SK-N-SH (cell line): ENCODE data around the gene HHIPL1. TPM values are rescaled to one million over a fixed set of nuclear protein-coding genes. Genes with fewer than 3 reads are reported as not detected.

Experiments
- CTCF ChIA-PET: fragments of 300-600, 350-600 bp; formaldehyde crosslinking; extraction: SDS; loops from one replicate; lab custom pipeline; 2021; lab: Yijun Ruan, JAX
- POLR2A ChIA-PET: fragments of 350-600 bp; sonication (Branson Sonifier 250); formaldehyde crosslinking; extraction: SDS; loops from one replicate; lab custom pipeline; 2020; ENCODE audit warnings: antibody characterized with exemption, inconsistent platforms; lab: Yijun Ruan, JAX
- DNase-seq: peaks from one replicate; pipeline ENCODE4 v3.0.0; 2012
- H2AFZ ChIP-seq: fragments of 200-600 bp; sonication (generic); 2 replicates; pipeline ENCODE4 v1.8.1; 2016; ENCODE audit warnings: antibody characterized with exemption, mild to moderate bottlenecking, low read depth
- H3F3A ChIP-seq: fragments of 200-600 bp; sonication (generic); replicated peaks from 2 replicates; pipeline ENCODE3; 2016; ENCODE audit warnings: antibody characterized with exemption, mild to moderate bottlenecking; ENCODE audit not compliant: insufficient read depth
- H3K27ac ChIP-seq, 2 experiments: fragments of 200-500 bp in 1 of 2; fragments of 200-600 bp in 1 of 2; sonication (Bioruptor generic) in 1 of 2; sonication (generic), shearing (Covaris generic) in 1 of 2; 2 replicates each; pipeline versions ENCODE4 v1.5.1 to v1.6.1; 2014 to 2016; ENCODE audit warnings: low read depth in 2 of 2, inconsistent platforms in 1 of 2, low read length in 1 of 2, mild to moderate bottlenecking in 1 of 2, mixed read lengths in 1 of 2
- H3K27me3 ChIP-seq: fragments of 200-600 bp; sonication (generic), shearing (Covaris generic); 2 replicates; pipeline ENCODE4 v1.6.1; 2016; ENCODE audit warnings: mixed run types; ENCODE audit not compliant: insufficient read depth
- H3K36me3 ChIP-seq, 2 experiments: fragments of 200-500 bp in 1 of 2; fragments of 200-600 bp in 1 of 2; sonication (Bioruptor generic) in 1 of 2; sonication (generic) in 1 of 2; replicated peaks in 1 of 2; 2 replicates each; pipeline versions ENCODE3 to v1.5.1; 2014 to 2016; ENCODE audit warnings: low read length in 1 of 2, mild to moderate bottlenecking in 1 of 2; ENCODE audit not compliant: insufficient read depth in 2 of 2, control insufficient read depth in 1 of 2
- H3K4me1 ChIP-seq, 2 experiments: fragments of 200-500 bp in 1 of 2; fragments of 200-600 bp in 1 of 2; sonication (Bioruptor generic) in 1 of 2; sonication (generic), shearing (Covaris generic) in 1 of 2; 2 replicates each; pipeline versions ENCODE4 v1.5.1 to v1.6.1; 2014 to 2016; ENCODE audit warnings: low read depth in 1 of 2, low read length in 1 of 2, mixed run types in 1 of 2; ENCODE audit not compliant: insufficient read depth in 2 of 2, control insufficient read depth in 1 of 2
- H3K4me2 ChIP-seq: fragments of 200-600 bp; sonication (generic), shearing (Covaris generic); 2 replicates; pipeline ENCODE4 v1.6.1; 2017; ENCODE audit warnings: mixed run types
- H3K4me3 ChIP-seq, 2 experiments: fragments of 200-500 bp in 1 of 2; fragments of 200-600 bp in 1 of 2; sonication (Bioruptor generic) in 1 of 2; sonication (generic), shearing (Covaris generic) in 1 of 2; 2 replicates each; pipeline versions ENCODE4 v1.5.1 to v1.8.1; 2014 to 2016; ENCODE audit warnings: low read depth in 2 of 2, inconsistent platforms in 1 of 2, low read length in 1 of 2, mild to moderate bottlenecking in 1 of 2, mixed read lengths in 1 of 2, moderate library complexity in 1 of 2
- H3K79me2 ChIP-seq: fragments of 200-600 bp; sonication (generic); 2 replicates; pipeline ENCODE4 v1.8.1; 2017; ENCODE audit warnings: mild to moderate bottlenecking; ENCODE audit not compliant: insufficient read depth
- H3K9ac ChIP-seq: fragments of 200-600 bp; sonication (generic); 2 replicates; pipeline ENCODE4 v1.6.1; 2017; ENCODE audit warnings: mixed run types
- H3K9me2 ChIP-seq: fragments of 200-600 bp; sonication (generic); 2 replicates; pipeline ENCODE4 v1.6.1; 2017; ENCODE audit warnings: mixed run types
- H3K9me3 ChIP-seq: fragments of 200-600 bp; sonication (generic); 2 replicates; pipeline ENCODE4 v1.6.1; 2017; ENCODE audit warnings: mixed run types, mild to moderate bottlenecking, moderate library complexity
- H4K20me1 ChIP-seq: fragments of 200-600 bp; sonication (generic); 2 replicates; pipeline ENCODE4 v1.6.1; 2017; ENCODE audit warnings: mild to moderate bottlenecking, mixed run types; ENCODE audit not compliant: insufficient read depth
- CHD2 ChIP-seq: fragments of 150-350 bp; IDR thresholded peaks from 2 replicates; pipeline ENCODE4 v1.6.1; 2018; ENCODE audit warnings: low read length; ENCODE audit not compliant: partially characterized antibody
- ELF1 ChIP-seq: IDR thresholded peaks from 2 replicates; pipeline ENCODE4 v1.4.0; 2012
- EZH2phosphoT487 ChIP-seq: fragments of 200-600 bp; sonication (generic); IDR thresholded peaks from 2 replicates; pipeline ENCODE4 v1.6.1; 2017; ENCODE audit warnings: low read depth, mixed run types, mild to moderate bottlenecking, antibody characterized with exemption, moderate library complexity, borderline replicate concordance
- FOXM1 ChIP-seq: IDR thresholded peaks from 2 replicates; pipeline ENCODE4 v1.4.0; 2012; ENCODE audit warnings: low read depth, mild to moderate bottlenecking
- GABPA ChIP-seq: IDR thresholded peaks from 2 replicates; pipeline ENCODE4 v1.4.0; 2012; ENCODE audit warnings: low read depth, mild to moderate bottlenecking
- IRF3 ChIP-seq: fragments of 150-350 bp; IDR thresholded peaks from 2 replicates; pipeline ENCODE4 v1.6.1; 2016; ENCODE audit warnings: mild to moderate bottlenecking, low read depth, low read length
- MAX ChIP-seq: IDR thresholded peaks from 2 replicates; pipeline ENCODE4 v1.4.0; 2012; ENCODE audit warnings: low read depth
- MXI1 ChIP-seq: IDR thresholded peaks from 2 replicates; pipeline ENCODE4 v1.6.1; 2012; ENCODE audit warnings: mild to moderate bottlenecking, low read depth, low read length, improper control_type of control experiment
- NFIC ChIP-seq: IDR thresholded peaks from 2 replicates; pipeline ENCODE4 v1.4.0; 2012; ENCODE audit warnings: borderline replicate concordance
- PBX3 ChIP-seq: IDR thresholded peaks from 2 replicates; pipeline ENCODE4; 2012
- POLR2AphosphoS5 ChIP-seq: IDR thresholded peaks from 2 replicates; pipeline ENCODE4 v1.6.1; 2012; ENCODE audit warnings: low read depth, low read length
- RCOR1 ChIP-seq: fragments of 150-350 bp; IDR thresholded peaks from 2 replicates; pipeline ENCODE4 v1.6.1; 2017; ENCODE audit warnings: antibody characterized with exemption, low read length
- REST ChIP-seq: IDR thresholded peaks from 2 replicates; pipeline ENCODE4 v1.6.1; 2012; ENCODE audit warnings: mild to moderate bottlenecking, low read depth, low read length, moderate library complexity
- RXRA ChIP-seq: IDR thresholded peaks from 2 replicates; pipeline ENCODE4 v1.4.0; 2012; ENCODE audit warnings: low read depth, mild to moderate bottlenecking, borderline replicate concordance
- SIN3A ChIP-seq: IDR thresholded peaks from 2 replicates; pipeline ENCODE4 v1.6.1; 2012; ENCODE audit warnings: low read depth, mild to moderate bottlenecking, low read length, moderate library complexity, borderline replicate concordance
- TCF12 ChIP-seq: IDR thresholded peaks from 2 replicates; pipeline ENCODE4 v1.4.0; 2012
- TEAD4 ChIP-seq: IDR thresholded peaks from 2 replicates; pipeline ENCODE4 v1.4.0; 2012; ENCODE audit warnings: mild to moderate bottlenecking, borderline replicate concordance; ENCODE audit not compliant: insufficient read depth
- USF1 ChIP-seq: IDR thresholded peaks from 2 replicates; pipeline ENCODE4 v1.4.0; 2012; ENCODE audit warnings: low read depth, borderline replicate concordance
- USF2 ChIP-seq: fragments of 150-350 bp; IDR thresholded peaks from 2 replicates; pipeline ENCODE4 v1.6.1; 2017; ENCODE audit warnings: antibody characterized with exemption, low read length, low read depth, borderline replicate concordance
- YY1 ChIP-seq: IDR thresholded peaks from 2 replicates; pipeline ENCODE4 v1.4.0; 2012; ENCODE audit warnings: low read depth, mild to moderate bottlenecking
- WGBS: methylation state at CpG from one replicate; pipeline ENCODE4 v1.1.6; 2017; ENCODE audit warnings: low lambda C conversion rate; 5-methylcytosine and 5-hydroxymethylcytosine counted together
- polyA plus RNA-seq, 3 experiments: library from polyadenylated mRNA; depleted of rRNA; stranded (reverse); fragments of >200 nt; gene quantifications; 2 replicates each; pipeline ENCODE4 v1.2.3, GENCODE V29; 2012

HHIPL1 gene
- polyA plus RNA-seq, 1 of the 3 experiments (the other 2 are of a cell fraction) = 0.02 TPM

GRCh38 chr14:99657645-99658155 lies 12.8 kb downstream of the HHIPL1 start:
- no peaks in the 10 kb centered on the region for H3K79me2 ChIP-seq
- H3K36me3 ChIP-seq = no peaks in the 10 kb centered on the region
- H4K20me1 ChIP-seq = no peaks in the 10 kb centered on the region
- no peaks in the 10 kb centered on the region for H3K9me3 ChIP-seq
- no peak overlapping the region for H3K4me2 ChIP-seq
- WGBS = 48% methylated on average over 1 of the region's 1 CpG
- peaks cover 5% of the 10 kb centered on the region for H3F3A ChIP-seq
- H3K9ac ChIP-seq = no peak overlapping the region
- H3K4me1 ChIP-seq = no peaks in the 10 kb centered on the region; a peak in 1 of 4 replicates
- H2AFZ ChIP-seq = no peak overlapping the region
- no peaks in the 10 kb centered on the region for H3K27me3 ChIP-seq
- no peak for TF ChIP-seq NFIC
- no peak for TF ChIP-seq YY1
- TF ChIP-seq ELF1 = no peak
- TF ChIP-seq EZH2phosphoT487 = no peak
- TF ChIP-seq CHD2 = no peak
- TF ChIP-seq RCOR1 = no peak
- no peak for TF ChIP-seq TCF12
- TF ChIP-seq FOXM1 = no peak
- TF ChIP-seq USF1 = no peak
- no peak for TF ChIP-seq REST
- no peak for TF ChIP-seq MXI1
- no peak for TF ChIP-seq POLR2AphosphoS5
- no peak for TF ChIP-seq MAX
- TF ChIP-seq PBX3 = no peak
- no peak for TF ChIP-seq GABPA
- no peak for TF ChIP-seq USF2
- TF ChIP-seq IRF3 = no peak
- TF ChIP-seq SIN3A = no peak
- no peak for TF ChIP-seq RXRA
- no peak for TF ChIP-seq TEAD4
- POLR2A ChIA-PET = no interaction called here
- H3K9me2 ChIP-seq = no peaks in the 10 kb centered on the region
- no peak overlapping the region for H3K27ac ChIP-seq
- CTCF ChIA-PET = interaction anchor here (1.4 kb wide), 1 partner anchor 29 kb away, joined by 5 read pairs; no protein-coding TSS in a partner anchor
- no peak overlapping the region for H3K4me3 ChIP-seq
- no peak for DNase-seq
